T-helper 1 cell treated with Interleukin-12 subunit alpha and Interleukin-12 subunit beta and Interleukin-4 antibody, amounts not matched to agents 30 μg/mL and 1 μg/mL, for 36 hours (primary cell): ENCODE results near the gene RASSF9.

Experiments
- H3K27ac Mint-ChIP-seq: one replicate; pipeline ENCODE4 v1.8.0; 2021; ENCODE audit warnings: mild to moderate bottlenecking, mixed read lengths
- H3K27me3 Mint-ChIP-seq: one replicate; pipeline ENCODE4 v1.8.0; 2021; ENCODE audit warnings: low read depth, mixed read lengths
- H3K36me3 Mint-ChIP-seq: one replicate; pipeline ENCODE4 v1.8.0; 2021; ENCODE audit warnings: low read depth, mixed read lengths
- H3K4me1 Mint-ChIP-seq: one replicate; pipeline ENCODE4 v1.8.0; 2021; ENCODE audit warnings: low read depth, mixed read lengths
- H3K4me3 Mint-ChIP-seq: one replicate; pipeline ENCODE4 v1.8.0; 2021; ENCODE audit warnings: mild to moderate bottlenecking, moderate library complexity, mixed read lengths
- H3K9me3 Mint-ChIP-seq: one replicate; pipeline ENCODE4 v1.8.0; 2021; ENCODE audit warnings: mixed read lengths

The RASSF9 gene

DNA sequence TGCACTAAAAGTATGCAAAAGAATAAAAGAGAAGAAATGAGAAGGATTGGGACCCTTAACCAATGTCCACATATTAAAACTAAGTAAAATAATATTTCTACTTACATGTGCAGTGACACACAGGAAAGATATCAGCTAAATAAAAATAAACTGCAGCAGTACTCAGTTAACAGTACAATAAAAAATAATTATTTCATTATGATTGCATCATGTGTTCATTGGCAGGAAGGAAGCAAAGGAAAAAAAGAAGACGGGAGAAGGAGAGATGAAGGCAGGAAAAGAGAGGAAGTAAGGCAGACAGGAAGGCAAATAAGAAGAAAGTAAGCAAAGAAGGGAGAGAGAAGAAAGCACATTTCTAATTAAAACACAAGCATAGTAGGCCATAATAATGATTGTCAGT lies 33.0 kb downstream of the RASSF9 start:
- Mint-ChIP-seq H3K4me1 (no peaks in the 10 kb centered on the region), H3K27ac (no peak overlapping the region), H3K36me3 (no peaks in the 10 kb centered on the region), H3K4me3 (no peak overlapping the region), H3K27me3 (no peaks in the 10 kb centered on the region), H3K9me3 (no peaks in the 10 kb centered on the region)

- H3K27ac Mint-ChIP-seq, result no peak overlapping the region
- no peak overlapping the region for H3K4me3 Mint-ChIP-seq
- no peaks in the 10 kb centered on the region for H3K27me3 Mint-ChIP-seq
- H3K4me1 Mint-ChIP-seq, result no peaks in the 10 kb centered on the region
- H3K9me3 Mint-ChIP-seq, result no peaks in the 10 kb centered on the region
- H3K36me3 Mint-ChIP-seq, result no peaks in the 10 kb centered on the region
Measured at GRCh38 chr12:85798122-85798521, 38.1 kb downstream of the RASSF9 start.

GRCh38 chr12:85796001-85796400 lies 40.2 kb downstream of the RASSF9 start:
- H3K27me3 Mint-ChIP-seq, result no peaks in the 10 kb centered on the region

GRCh38 chr12:85794531-85794930 lies 41.7 kb downstream of the RASSF9 start:
- H3K4me3 Mint-ChIP-seq, result no peak overlapping the region
- no peaks in the 10 kb centered on the region for H3K4me1 Mint-ChIP-seq
- H3K27me3 Mint-ChIP-seq, result no peaks in the 10 kb centered on the region
- H3K27ac Mint-ChIP-seq, result no peak overlapping the region
- H3K9me3 Mint-ChIP-seq, result no peaks in the 10 kb centered on the region
- H3K36me3 Mint-ChIP-seq, result no peaks in the 10 kb centered on the region

More at GRCh38 chr12:85796001-85796400, 40.2 kb downstream of the RASSF9 start:
- Mint-ChIP-seq H3K9me3 (no peaks in the 10 kb centered on the region), H3K4me1 (no peaks in the 10 kb centered on the region), H3K4me3 (no peak overlapping the region), H3K36me3 (no peaks in the 10 kb centered on the region), H3K27ac (no peak overlapping the region)

DNA sequence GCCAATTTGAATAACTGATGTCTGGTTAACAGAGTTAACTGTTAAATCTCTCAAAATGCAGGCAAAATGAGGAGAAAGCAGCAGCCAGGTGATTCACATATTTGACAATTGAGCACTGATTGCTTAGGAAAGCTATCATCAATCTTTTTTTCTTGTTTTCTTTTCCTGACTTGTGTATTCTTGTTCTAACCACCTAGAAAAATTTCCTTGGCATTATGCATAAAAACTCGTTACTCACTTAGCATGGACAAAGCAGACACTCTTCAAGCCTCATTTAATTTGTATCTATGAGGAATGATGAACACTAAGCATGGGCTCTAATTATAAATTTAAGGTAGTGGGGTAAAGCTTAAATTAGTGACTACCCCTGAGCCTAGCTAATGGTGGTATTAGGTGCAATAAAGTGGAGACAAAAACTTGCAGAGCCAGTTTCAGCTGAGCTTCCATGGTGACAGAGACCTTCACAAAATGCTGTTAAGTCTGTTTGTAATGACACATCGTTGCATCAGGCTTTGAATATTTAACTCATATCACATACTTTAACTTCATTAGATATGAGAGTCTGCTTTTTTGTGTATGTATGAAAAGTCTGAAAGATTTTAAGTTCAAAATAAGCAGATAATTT lies 52.0 kb downstream of the RASSF9 start:
- Mint-ChIP-seq H3K36me3 (no peaks in the 10 kb centered on the region), H3K9me3 (no peaks in the 10 kb centered on the region), H3K4me1 (no peaks in the 10 kb centered on the region), H3K4me3 (no peak overlapping the region), H3K27me3 (no peaks in the 10 kb centered on the region), H3K27ac (no peak overlapping the region)

GRCh38 chr12:85782711-85783110 lies 53.5 kb downstream of the RASSF9 start:
- no peak overlapping the region for H3K27ac Mint-ChIP-seq
- H3K27me3 Mint-ChIP-seq, result no peaks in the 10 kb centered on the region
- H3K9me3 Mint-ChIP-seq, result no peaks in the 10 kb centered on the region
- no peak overlapping the region for H3K4me3 Mint-ChIP-seq
- no peaks in the 10 kb centered on the region for H3K36me3 Mint-ChIP-seq
- no peaks in the 10 kb centered on the region for H3K4me1 Mint-ChIP-seq

GRCh38 chr12:85781766-85782165 lies 54.4 kb downstream of the RASSF9 start:
- no peaks in the 10 kb centered on the region for H3K4me1 Mint-ChIP-seq
- no peaks in the 10 kb centered on the region for H3K36me3 Mint-ChIP-seq
- no peak overlapping the region for H3K27ac Mint-ChIP-seq
- no peak overlapping the region for H3K4me3 Mint-ChIP-seq
- no peaks in the 10 kb centered on the region for H3K9me3 Mint-ChIP-seq
- no peaks in the 10 kb centered on the region for H3K27me3 Mint-ChIP-seq

DNA sequence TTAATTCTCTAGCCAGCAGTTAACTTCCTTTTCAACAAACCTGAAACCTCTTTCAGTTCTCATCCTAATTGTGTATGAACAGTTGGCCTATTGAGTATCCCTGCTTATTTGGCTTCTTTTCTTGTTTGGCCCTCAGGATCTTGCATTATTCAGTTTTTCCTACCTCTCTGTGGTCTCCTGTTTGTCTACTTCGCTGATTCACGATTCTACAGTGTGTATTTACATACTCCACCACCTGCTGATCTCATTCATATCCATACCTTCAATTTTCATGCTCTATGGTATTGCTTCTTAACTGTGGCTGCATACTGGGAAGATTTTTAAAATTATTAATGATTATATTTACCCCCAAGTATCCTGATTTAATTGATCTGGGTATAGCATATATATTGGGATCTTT lies 56.4 kb downstream of the RASSF9 start:
- Mint-ChIP-seq H3K27me3 (no peaks in the 10 kb centered on the region), H3K36me3 (no peaks in the 10 kb centered on the region), H3K4me1 (no peaks in the 10 kb centered on the region), H3K9me3 (no peaks in the 10 kb centered on the region), H3K27ac (no peak overlapping the region), H3K4me3 (no peak overlapping the region)

- Mint-ChIP-seq H3K4me1 (no peaks in the 10 kb centered on the region), H3K9me3 (no peaks in the 10 kb centered on the region), H3K4me3 (no peak overlapping the region), H3K27me3 (no peaks in the 10 kb centered on the region), H3K27ac (no peak overlapping the region), H3K36me3 (no peaks in the 10 kb centered on the region)
Measured at GRCh38 chr12:85775091-85775490, 61.1 kb downstream of the RASSF9 start.

DNA sequence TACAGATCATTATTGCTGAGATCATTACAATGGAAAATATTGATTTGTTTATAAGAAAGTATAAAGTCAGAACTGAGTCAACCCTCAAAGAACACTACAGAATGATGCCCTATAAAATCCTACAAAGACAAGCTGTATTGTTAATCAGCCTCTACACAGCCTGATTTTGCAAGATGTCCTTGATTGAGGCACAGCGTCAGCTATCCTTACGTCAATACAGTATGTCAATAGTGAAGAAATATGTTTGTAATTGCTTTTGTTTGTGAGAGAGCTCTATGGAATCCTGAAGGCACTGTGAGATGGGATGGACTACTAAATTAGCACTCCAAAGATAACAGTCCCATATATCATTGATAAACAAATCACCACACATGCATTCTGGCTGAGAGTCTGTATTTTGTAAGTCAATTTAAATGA lies 70.7 kb downstream of the RASSF9 start:
- H3K27ac Mint-ChIP-seq, result no peak overlapping the region
- no peaks in the 10 kb centered on the region for H3K27me3 Mint-ChIP-seq
- no peaks in the 10 kb centered on the region for H3K4me1 Mint-ChIP-seq
- H3K4me3 Mint-ChIP-seq, result no peak overlapping the region
- H3K36me3 Mint-ChIP-seq, result no peaks in the 10 kb centered on the region
- H3K9me3 Mint-ChIP-seq, result no peaks in the 10 kb centered on the region

DNA sequence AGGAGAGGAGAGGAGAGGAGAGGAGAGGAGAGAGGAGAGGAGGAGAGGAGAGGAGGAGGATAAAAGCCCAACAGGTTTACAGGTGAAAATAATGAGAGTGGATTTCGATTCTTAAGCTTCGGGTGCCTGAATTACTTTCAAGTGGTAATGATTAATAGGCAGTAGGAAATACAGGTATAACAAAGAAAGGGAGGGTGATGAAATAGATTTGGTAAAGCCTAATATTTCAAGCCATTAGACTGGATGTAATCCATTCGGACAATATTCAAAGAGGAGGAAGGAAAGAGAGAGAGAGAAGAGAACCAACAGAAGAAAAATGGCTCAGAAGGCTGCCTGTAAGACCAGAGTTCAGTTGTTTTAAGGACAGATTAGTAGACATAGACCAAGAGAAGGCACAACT lies 76.6 kb downstream of the RASSF9 start:
- Mint-ChIP-seq H3K9me3 (peaks cover 4% of the 10 kb centered on the region), H3K27me3 (no peaks in the 10 kb centered on the region), H3K4me1 (no peaks in the 10 kb centered on the region), H3K4me3 (no peak overlapping the region), H3K27ac (no peak overlapping the region), H3K36me3 (no peaks in the 10 kb centered on the region)

DNA sequence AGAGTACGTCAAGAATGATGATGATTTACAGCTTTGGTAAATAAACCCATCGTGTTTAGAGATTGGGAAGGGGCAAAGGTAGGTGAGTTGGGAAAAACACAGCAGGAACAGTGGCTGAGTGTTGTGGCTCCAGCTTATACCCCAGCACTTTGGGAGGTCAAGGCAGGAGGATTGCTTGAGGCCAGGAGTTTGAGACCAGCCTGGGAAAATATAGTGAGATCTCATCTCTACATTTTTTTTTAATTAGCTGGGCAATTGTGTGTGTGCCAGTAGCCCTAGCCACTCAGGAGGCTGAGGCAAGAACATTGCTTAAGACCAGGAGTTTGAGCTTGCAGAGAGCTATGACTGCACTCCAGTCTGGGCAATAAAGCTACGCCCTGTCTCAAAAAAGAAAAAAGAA lies 77.1 kb downstream of the RASSF9 start:
- no peaks in the 10 kb centered on the region for H3K36me3 Mint-ChIP-seq
- H3K9me3 Mint-ChIP-seq, result peaks cover 4% of the 10 kb centered on the region
- H3K4me3 Mint-ChIP-seq, result no peak overlapping the region
- no peak overlapping the region for H3K27ac Mint-ChIP-seq
- H3K4me1 Mint-ChIP-seq, result no peaks in the 10 kb centered on the region
- H3K27me3 Mint-ChIP-seq, result no peaks in the 10 kb centered on the region

DNA sequence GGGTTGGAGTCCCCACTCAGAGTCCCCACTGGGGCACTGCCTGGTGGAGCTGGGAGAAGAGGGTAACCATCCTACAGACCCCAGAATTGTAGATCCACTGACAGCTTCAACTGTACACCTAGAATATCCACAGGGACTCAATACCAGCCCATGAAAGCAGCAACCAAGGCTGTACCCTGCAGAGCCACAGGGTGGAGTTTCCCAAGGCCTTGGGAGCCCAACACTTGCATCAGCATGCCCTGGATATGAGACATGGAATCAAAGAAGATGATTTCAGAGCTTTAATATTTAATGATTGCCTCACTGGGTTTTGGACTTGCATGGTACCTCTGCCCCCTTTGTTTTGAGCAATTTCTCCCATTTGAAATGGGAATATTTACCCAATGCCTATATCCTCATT lies 80.4 kb downstream of the RASSF9 start:
- Mint-ChIP-seq H3K4me3 (no peak overlapping the region), H3K36me3 (no peaks in the 10 kb centered on the region), H3K9me3 (peaks cover 4% of the 10 kb centered on the region), H3K27ac (no peak overlapping the region), H3K4me1 (no peaks in the 10 kb centered on the region), H3K27me3 (no peaks in the 10 kb centered on the region)
